ENCODE data around the gene NPAS3. TPM values are rescaled to one million over a fixed set of nuclear protein-coding genes. Genes with fewer than 3 reads are reported as not detected.
A peak's percentile ranks its signal among the peaks of the same experiment; 100 is the strongest.

Gene NPAS3
- total and polyA plus RNA-seq, 8 donors = 0.09 to 0.79 (median 0.56) TPM

GRCh38 chr14:33631021-33631420 lies 692.3 kb downstream of the NPAS3 start:
- H3K27ac ChIP-seq = no peak overlapping the region
- DNase-seq = no peak
- no peak for TF ChIP-seq CTCF (IDR thresholded peaks at IDR 0.05)

GRCh38 chr14:33631441-33631840 lies 692.8 kb downstream of the NPAS3 start:
- H3K4me1 ChIP-seq = no peaks in the 10 kb centered on the region
- no peak for ATAC-seq
- DNase-seq = peak in 2 of 4 donors; percentile 10 to 12
- H3K4me3 ChIP-seq = no peak overlapping the region
- no peak for TF ChIP-seq CTCF (IDR thresholded peaks at IDR 0.05)
- intact Hi-C loops (cut with DNase I) = no loop called here
- no peaks in the 10 kb centered on the region for H3K9me3 ChIP-seq
- peaks cover 0 to 4% of the 10 kb centered on the region in 2 donors for H3K27me3 ChIP-seq
- H3K27ac ChIP-seq = no peak overlapping the region
- no peaks in the 10 kb centered on the region for H3K36me3 ChIP-seq

More at GRCh38 chr14:33631021-33631420, 692.3 kb downstream of the NPAS3 start:
- H3K9me3 ChIP-seq = no peaks in the 10 kb centered on the region
- H3K4me3 ChIP-seq = no peak overlapping the region
- H3K4me1 ChIP-seq = no peaks in the 10 kb centered on the region
- intact Hi-C loops (cut with DNase I) = no loop called here
- H3K27me3 ChIP-seq = peaks cover 0 to 4% of the 10 kb centered on the region in 2 donors
- no peaks in the 10 kb centered on the region for H3K36me3 ChIP-seq
- ATAC-seq = no peak

- Histone ChIP-seq H3K27ac (no peak overlapping the region), H3K4me3 (no peak overlapping the region), H3K36me3 (no peaks in the 10 kb centered on the region), H3K4me1 (no peaks in the 10 kb centered on the region), H3K27me3 (no peaks in the 10 kb centered on the region), H3K9me3 (no peaks in the 10 kb centered on the region)
- no peak for ATAC-seq
- TF ChIP-seq CTCF (IDR thresholded peaks at IDR 0.05) = no peak
- DNase-seq = no peak
- intact Hi-C loops (cut with DNase I) = no loop called here
Observed at GRCh38 chr14:33634631-33635030, 696.0 kb downstream of the NPAS3 start.

GRCh38 chr14:33636716-33637115 lies 698.0 kb downstream of the NPAS3 start:
- Histone ChIP-seq H3K4me3 (no peak overlapping the region), H3K36me3 (no peaks in the 10 kb centered on the region), H3K27me3 (no peaks in the 10 kb centered on the region), H3K27ac (no peak overlapping the region), H3K9me3 (no peaks in the 10 kb centered on the region), H3K4me1 (no peaks in the 10 kb centered on the region)
- intact Hi-C loops (cut with DNase I) = no loop called here
- DNase-seq (no peak), ATAC-seq (no peak)
- no peak for TF ChIP-seq CTCF (IDR thresholded peaks at IDR 0.05)

- no peak overlapping the region for H3K4me3 ChIP-seq
- TF ChIP-seq CTCF (IDR thresholded peaks at IDR 0.05) = no peak
- ATAC-seq (no peak), DNase-seq (peak in 2 of 4 donors; percentile 14 to 23)
- H3K9me3 ChIP-seq = no peaks in the 10 kb centered on the region
- H3K36me3 ChIP-seq = no peaks in the 10 kb centered on the region
- H3K27ac ChIP-seq = no peak overlapping the region
- intact Hi-C loops (cut with DNase I) = no loop called here
- H3K4me1 ChIP-seq = no peaks in the 10 kb centered on the region
- no peaks in the 10 kb centered on the region for H3K27me3 ChIP-seq
Observed at GRCh38 chr14:33642080-33642479, 703.4 kb downstream of the NPAS3 start.

All from left lung (tissue), 10 donors.